ENCODE measurements around the gene KLLN. TPM values are rescaled to one million over a fixed set of nuclear protein-coding genes. Genes with fewer than 3 reads are reported as not detected.
"Not testable (repeated sequence)": the region's sequence is repeated elsewhere in the genome, so short reads cannot be mapped to it uniquely, and the experiment has no call there.

Gene KLLN
- total and polyA plus RNA-seq, 2 of the 13 experiments (the other 11 are each of a cell fraction or from before 2014, with no cell fraction given) = 0.08 to 0.44 TPM

GRCh38 chr10:87846711-87847110 lies 16.6 kb downstream of the KLLN start:
- H3K4me2 ChIP-seq (ENCODE audit: low read depth, low read length); H3K4me3 ChIP-seq (replicated peaks in 1 of 3; ENCODE audit: insufficient read depth in 1 of 3, low read depth in 2 of 3, low read length in 3 of 3); H3K36me3 ChIP-seq (replicated peaks in 1 of 2; ENCODE audit: control insufficient read depth in 1 of 2, insufficient read depth in 2 of 2, low read length in 2 of 2); intact Hi-C loops (cut with micrococcal nuclease; ENCODE audit: unreplicated experiment); BruUV-seq (replicated peaks); in situ Hi-C loops (cut with HindIII; ENCODE audit: extremely low pct_ligation_motif_present, low pct_unique_long_range_greater_than_20kb); CTCF ChIA-PET (ENCODE audit: low intra/inter-chr PET ratio, low total read pairs); DNase-seq (ENCODE audit: low spot score); FAIRE-seq; H3K9ac ChIP-seq (ENCODE audit: insufficient read depth, low read depth, low read length); H3K79me2 ChIP-seq (ENCODE audit: insufficient read depth, low read length); H3K27me3 ChIP-seq (ENCODE audit: control insufficient read depth in 1 of 2, insufficient read depth in 2 of 2, low read length in 2 of 2); H4K20me1 ChIP-seq (ENCODE audit: insufficient read depth, low read length); H2AFZ ChIP-seq (ENCODE audit: low read length); ATAC-seq; H3K27ac ChIP-seq (ENCODE audit: extremely low read length, insufficient read depth, low read length); H3K9me3 ChIP-seq (ENCODE audit: low read length): not testable (repeated sequence)
- 70% methylated on average over 8 of the region's 8 CpGs for WGBS (ENCODE audit: low lambda C conversion rate)
- peaks cover 30% of the 10 kb centered on the region for H3K4me1 ChIP-seq (ENCODE audit: insufficient read depth, low read length)
- POLR2A ChIA-PET = interaction anchor here (0.7 to 2.4 kb wide), 2 partner anchors 11 to 16 kb away, joined by 4 to 13 read pairs; partner anchors contain the start of genes KLLN and PTEN

DNA sequence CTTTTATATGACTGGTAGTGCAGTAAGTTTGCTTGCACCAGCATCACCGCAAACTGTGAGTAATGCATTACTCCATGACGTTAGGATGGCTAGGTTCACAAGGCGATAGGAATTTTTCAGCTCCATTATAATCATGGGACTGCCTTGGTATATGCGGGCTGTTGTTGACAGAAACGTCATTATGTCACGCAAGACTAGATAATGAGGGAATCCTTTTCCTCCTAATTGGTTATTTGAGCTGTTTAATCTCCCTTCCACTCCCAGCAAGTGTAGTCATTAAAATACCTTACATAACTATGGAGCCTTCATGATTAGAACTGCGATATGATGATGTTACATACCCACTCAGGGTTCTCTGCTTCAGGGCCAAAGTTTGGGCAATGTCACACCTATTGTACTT lies 17.3 kb downstream of the KLLN start:
- Histone ChIP-seq H3K9me3 (ENCODE audit: low read length) (no peaks in the 10 kb centered on the region), H3K4me3 (replicated peaks in 1 of 3; ENCODE audit: insufficient read depth in 1 of 3, low read depth in 2 of 3, low read length in 3 of 3) (no peak overlapping the region), H3K9ac (ENCODE audit: insufficient read depth, low read depth, low read length) (no peak overlapping the region), H3K36me3 (replicated peaks in 1 of 2; ENCODE audit: control insufficient read depth in 1 of 2, insufficient read depth in 2 of 2, low read length in 2 of 2) (no peaks in the 10 kb centered on the region), H3K27me3 (ENCODE audit: control insufficient read depth in 1 of 2, insufficient read depth in 2 of 2, low read length in 2 of 2) (no peaks in the 10 kb centered on the region), H3K4me1 (ENCODE audit: insufficient read depth, low read length) (peaks cover 32% of the 10 kb centered on the region), H3K27ac (ENCODE audit: extremely low read length, insufficient read depth, low read length) (no peak overlapping the region), H4K20me1 (ENCODE audit: insufficient read depth, low read length) (no peaks in the 10 kb centered on the region), H2AFZ (ENCODE audit: low read length) (no peak overlapping the region), H3K4me2 (ENCODE audit: low read depth, low read length) (no peak overlapping the region), H3K79me2 (ENCODE audit: insufficient read depth, low read length) (no peaks in the 10 kb centered on the region)
- no peak for ATAC-seq
- FAIRE-seq = no peak
- no peak for DNase-seq (ENCODE audit: low spot score)
- ChIA-PET POLR2A (interaction anchor here (0.7 to 2.4 kb wide), 2 partner anchors 11 to 17 kb away, joined by 4 to 13 read pairs; partner anchors contain the start of genes KLLN and PTEN), CTCF (ENCODE audit: low intra/inter-chr PET ratio, low total read pairs) (no interaction called here)
- TF ChIP-seq ZNF816 (CRISPR knock-in tag; IDR thresholded peaks at IDR 0.05; ENCODE audit: borderline replicate concordance) = no peak
- no peak for TF ChIP-seq ELF1 (CRISPR knock-in tag; IDR thresholded peaks at IDR 0.05)
- TF ChIP-seq, protein P1, sequence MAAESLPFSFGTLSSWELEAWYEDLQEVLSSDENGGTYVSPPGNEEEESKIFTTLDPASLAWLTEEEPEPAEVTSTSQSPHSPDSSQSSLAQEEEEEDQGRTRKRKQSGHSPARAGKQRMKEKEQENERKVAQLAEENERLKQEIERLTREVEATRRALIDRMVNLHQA (CRISPR knock-in tag; IDR thresholded peaks at IDR 0.05) = no peak
- no peak for TF ChIP-seq RARA (CRISPR knock-in tag; IDR thresholded peaks at IDR 0.05)
- TF ChIP-seq, protein P2, sequence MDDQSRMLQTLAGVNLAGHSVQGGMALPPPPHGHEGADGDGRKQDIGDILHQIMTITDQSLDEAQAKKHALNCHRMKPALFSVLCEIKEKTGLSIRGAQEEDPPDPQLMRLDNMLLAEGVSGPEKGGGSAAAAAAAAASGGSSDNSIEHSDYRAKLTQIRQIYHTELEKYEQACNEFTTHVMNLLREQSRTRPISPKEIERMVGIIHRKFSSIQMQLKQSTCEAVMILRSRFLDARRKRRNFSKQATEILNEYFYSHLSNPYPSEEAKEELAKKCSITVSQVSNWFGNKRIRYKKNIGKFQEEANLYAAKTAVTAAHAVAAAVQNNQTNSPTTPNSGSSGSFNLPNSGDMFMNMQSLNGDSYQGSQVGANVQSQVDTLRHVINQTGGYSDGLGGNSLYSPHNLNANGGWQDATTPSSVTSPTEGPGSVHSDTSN (CRISPR knock-in tag; IDR thresholded peaks at IDR 0.05; ENCODE audit: borderline replicate concordance) = no peak
- 77% methylated on average over 7 of the region's 7 CpGs for WGBS (ENCODE audit: low lambda C conversion rate)
- no TSS peak for BruUV-seq (replicated peaks)
- intact Hi-C loops (cut with micrococcal nuclease; ENCODE audit: unreplicated experiment) (no loop called here), in situ Hi-C loops (cut with HindIII; ENCODE audit: extremely low pct_ligation_motif_present, low pct_unique_long_range_greater_than_20kb) (no loop called here)

Data from HepG2 (cell line).